B cell (primary cell): ENCODE data around the gene PLN.

Experiments used
- CTCF ChIP-seq: fragments of 200-600 bp; IDR thresholded peaks from one replicate; pipeline ENCODE4 v1.8.0; 2022; ENCODE audit warnings: antibody characterized with exemption, mild to moderate bottlenecking
- EZH2 ChIP-seq: IDR thresholded peaks from 2 replicates; pipeline ENCODE4 v1.6.1; 2012; ENCODE audit warnings: borderline replicate concordance, low read depth, mild to moderate bottlenecking, moderate library complexity, low read length; ENCODE audit not compliant: insufficient read depth, poor library complexity, severe bottlenecking

GRCh38 chr6:118562959-118563358 lies 14.9 kb downstream of the PLN start:
- TF ChIP-seq CTCF (no peak), EZH2 (no peak)
